Measurements from ENCODE around the gene SLC39A11.
"Not testable (repeated sequence)": the region's sequence is repeated elsewhere in the genome, so short reads cannot be mapped to it uniquely, and the experiment has no call there.

The SLC39A11 gene

GRCh38 chr17:72639711-72640110 lies 452.8 kb downstream of the SLC39A11 start:
- DNase-seq, result no peak

DNA sequence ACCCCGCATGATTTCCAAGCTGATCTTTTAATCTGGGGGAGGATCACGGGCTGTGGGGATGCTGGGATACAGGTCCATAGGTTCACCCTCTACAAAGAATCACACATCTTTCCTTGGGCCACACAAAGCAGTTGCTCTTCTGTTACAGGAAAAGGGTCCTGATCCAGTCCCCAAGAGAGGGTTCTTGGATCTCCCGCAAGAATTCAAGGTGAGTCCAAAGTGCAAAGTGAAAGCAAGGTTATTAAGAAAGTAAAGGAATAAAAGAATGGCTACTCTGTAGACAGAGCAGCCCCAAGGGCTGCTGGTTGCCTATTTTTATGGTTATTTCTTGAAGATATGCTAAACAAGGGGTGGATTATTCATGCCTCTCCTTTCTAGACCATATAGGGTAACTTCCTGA lies 453.6 kb downstream of the SLC39A11 start:
- not testable (repeated sequence) for DNase-seq

- no peak for DNase-seq
These were observed 457.4 kb downstream of the SLC39A11 start for GRCh38 chr17:72635034-72635635.

GRCh38 chr17:72634621-72635020 lies 457.9 kb downstream of the SLC39A11 start:
- DNase-seq, result peak; percentile 19

DNA sequence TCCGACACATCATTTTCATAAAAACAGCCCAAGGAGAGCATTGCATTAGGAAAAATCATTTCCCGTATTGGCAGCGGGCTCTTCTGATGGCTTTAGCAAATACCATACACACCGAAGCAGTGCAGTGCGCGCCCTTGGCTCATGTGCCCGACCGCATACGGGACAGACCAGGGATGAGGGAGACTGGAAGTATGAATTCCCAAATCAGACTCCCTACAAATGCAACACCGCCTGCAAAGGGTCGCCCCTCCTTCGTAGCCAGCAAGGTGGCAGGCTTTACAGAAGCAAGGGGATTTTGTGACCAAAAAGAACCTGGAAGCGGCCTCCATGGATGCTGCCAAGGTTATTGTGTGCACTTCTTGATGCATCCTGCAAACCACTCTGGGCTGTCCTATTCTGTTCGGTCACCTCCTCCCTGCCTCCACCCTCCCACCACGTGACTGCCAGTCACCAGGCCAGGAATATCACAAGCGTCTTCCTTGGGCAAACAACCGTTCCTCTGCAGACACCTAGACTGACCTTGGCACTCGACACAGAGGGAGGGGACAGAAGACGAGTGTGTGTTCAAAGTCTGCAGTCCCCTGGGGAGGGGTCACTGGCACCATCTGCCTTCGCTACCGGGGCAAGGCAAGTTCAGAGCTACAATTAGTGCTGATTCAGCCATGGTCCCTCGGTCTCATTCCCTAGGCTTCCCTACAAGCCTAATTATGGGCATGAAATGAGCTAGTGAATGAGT lies 460.4 kb downstream of the SLC39A11 start:
- DNase-seq, result no peak

GRCh38 chr17:72631568-72631948 lies 460.9 kb downstream of the SLC39A11 start:
- no peak for DNase-seq

DNA sequence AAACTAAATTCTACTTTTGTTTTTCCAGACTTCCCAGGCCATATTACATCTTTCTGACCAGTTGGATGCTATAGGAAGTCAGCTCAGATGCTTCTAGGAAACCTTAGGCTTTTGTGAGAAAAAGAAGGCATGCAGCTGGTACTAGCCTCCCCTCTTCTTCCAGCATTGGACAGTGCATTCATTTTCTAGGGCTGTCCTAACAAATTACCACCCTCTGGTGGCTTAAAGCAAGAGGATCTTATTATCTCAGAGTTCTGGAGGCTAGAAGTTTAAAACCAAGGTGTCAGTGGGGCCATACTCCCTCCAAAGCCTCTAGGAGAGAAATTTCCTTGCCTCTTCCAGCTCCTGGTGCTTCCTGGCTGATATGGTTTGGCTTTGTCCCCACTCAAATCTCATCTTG lies 467.8 kb downstream of the SLC39A11 start:
- DNase-seq, result no peak

DNA sequence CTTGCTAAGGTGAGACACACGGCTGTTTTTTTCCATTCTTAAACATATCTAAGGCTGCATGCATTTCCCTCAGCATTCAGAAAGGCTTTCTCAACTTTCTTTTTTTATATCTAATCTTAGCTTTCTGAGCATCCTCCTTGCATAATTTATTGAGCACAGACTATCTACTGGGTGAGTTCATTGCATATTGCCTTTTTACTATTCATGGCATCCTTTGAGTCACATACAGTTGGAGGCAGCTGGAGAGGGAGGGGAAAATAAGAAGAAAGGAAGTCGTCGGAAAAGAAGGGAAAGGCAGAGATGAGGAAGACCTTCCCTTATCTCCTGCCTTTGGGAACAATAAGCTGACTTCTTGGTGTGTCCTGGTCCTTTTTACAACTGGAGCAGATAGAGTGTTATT lies 468.3 kb downstream of the SLC39A11 start:
- DNase-seq, result no peak

DNA sequence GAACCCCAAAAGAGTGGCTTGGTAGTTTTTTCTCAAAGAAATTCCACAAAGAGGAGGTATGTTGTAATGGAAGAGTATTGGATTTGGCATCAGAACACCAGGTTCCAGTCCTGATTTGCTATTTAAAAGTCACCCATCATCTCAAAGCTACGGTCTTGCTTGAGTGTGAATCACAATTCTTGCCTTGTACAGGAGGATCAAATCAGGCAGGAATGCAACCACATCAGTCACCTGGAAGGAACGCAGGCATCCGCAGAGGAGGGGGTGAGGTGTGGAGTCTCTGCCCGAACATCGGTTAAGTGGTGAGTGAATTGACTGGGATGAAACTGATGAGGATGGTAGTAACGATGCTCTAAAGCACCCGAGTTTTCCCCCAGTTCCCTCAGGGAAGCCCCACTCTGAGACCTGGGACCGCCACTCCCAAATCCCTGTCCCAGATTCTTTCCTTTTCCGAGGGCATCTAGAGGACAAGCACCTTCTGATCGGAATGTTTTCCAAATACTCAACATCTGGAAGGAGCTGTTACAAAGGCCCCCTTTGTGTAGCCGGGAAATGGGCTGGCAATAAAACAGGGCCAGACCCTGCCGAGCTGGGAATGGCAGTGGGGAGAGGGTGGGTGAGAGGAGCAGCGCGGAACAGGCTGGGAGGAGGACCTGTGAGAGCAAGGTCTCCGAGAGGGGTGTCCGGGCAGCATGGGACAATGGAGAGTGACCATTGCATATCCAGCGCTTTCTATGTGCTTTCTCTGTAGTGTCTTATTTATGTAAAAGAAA lies 469.6 kb downstream of the SLC39A11 start:
- DNase-seq, result no peak

DNA sequence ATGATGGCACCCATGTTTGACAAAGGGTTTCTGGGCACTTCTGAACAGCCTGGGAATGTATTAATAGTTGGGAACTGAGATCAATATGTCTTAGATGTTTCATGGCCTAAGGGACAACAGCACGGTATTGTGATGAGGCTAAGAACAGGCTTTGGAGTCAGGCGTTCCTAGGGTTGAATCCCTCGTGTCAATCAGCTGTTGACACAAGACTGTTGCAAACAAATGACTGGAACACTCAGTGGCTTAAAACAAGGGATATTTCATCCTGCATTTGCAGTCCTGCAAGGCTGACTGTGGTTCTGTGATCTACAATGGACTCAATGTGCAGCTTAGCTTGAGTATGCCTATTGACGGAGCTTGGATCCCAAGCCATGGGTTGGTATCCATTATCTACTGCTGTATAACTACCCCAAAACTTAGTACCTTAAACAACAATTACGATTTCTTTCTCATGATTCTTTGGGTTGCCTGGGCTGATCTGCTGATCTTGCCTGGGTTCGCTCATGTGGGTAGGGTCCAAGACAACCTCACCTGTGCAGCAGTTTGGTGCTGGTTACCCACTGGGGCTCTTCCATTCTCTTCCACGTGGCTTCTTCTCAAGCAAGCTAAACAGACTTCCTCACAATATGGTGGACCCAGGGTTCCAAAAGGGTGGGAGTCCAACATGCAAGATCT lies 472.4 kb downstream of the SLC39A11 start:
- no peak for DNase-seq

DNA sequence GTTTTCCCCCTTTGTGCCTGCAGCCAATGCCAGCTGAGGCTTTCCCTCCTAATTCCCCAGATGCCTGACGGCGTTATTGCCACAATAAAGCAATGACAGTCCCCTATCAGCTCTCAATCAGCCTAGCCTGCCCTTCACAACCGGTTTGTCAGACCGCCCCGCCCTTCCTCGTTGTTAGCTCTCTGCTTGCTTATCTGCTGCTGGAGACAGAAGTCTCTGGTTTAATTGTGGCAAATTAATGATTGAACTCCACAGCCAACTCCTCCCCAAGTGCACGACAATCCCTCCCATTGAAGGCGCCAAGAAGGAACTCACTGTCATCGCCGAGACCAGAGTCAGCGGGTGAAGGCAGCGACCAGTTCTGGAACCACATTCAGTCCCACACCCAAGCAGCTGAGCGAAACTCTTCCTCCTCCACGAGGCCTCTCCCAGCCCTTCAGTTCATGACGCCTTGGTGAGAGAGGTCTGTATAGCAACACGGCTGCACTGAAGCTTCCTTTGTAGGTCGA lies 474.4 kb downstream of the SLC39A11 start:
- DNase-seq, result peak; percentile 63

- no peak for DNase-seq
These were observed 474.9 kb downstream of the SLC39A11 start for GRCh38 chr17:72617557-72617956.

- no peak for DNase-seq
These were observed 476.0 kb downstream of the SLC39A11 start for GRCh38 chr17:72616447-72616846.

DNA sequence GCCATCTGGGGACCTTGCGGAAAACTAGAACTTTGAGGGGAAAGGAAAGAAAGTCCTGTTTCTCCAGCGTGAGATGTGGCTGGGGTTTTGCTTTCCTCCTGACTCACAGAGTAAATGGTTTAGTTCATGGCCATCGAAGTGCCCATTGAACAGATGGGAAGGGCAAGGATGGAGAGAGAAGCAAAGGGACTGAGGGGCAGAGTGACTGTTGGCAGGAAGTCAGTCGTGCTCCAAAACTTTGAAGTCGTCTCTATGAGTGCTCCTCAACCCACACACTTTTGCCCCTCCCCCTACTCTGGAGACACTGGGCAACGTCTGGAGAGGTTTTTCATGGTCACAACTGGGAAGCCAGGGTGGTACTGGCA lies 476.9 kb downstream of the SLC39A11 start:
- no peak for DNase-seq

GRCh38 chr17:72614871-72615626 lies 477.4 kb downstream of the SLC39A11 start:
- no peak for DNase-seq

DNA sequence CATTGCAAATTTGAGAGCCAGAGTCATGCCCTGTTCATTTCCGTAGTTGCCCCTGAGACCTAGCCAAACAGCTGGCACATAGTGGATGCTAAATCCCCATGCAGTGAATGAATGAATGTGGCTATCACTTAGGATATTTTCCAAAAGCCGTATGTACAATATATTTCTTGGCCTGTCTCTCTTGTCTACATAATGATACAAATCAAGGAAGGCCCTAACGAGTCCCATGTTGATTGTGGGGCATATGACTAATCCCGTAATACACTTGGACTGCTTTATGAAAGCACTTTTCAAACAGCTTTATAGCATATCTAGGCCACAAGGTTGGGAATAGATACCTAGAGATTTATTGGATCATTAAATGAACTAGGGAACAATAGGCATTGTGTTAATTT lies 478.0 kb downstream of the SLC39A11 start:
- no peak for DNase-seq

- DNase-seq, result no peak
These were observed 478.6 kb downstream of the SLC39A11 start for GRCh38 chr17:72613806-72614292.

DNA sequence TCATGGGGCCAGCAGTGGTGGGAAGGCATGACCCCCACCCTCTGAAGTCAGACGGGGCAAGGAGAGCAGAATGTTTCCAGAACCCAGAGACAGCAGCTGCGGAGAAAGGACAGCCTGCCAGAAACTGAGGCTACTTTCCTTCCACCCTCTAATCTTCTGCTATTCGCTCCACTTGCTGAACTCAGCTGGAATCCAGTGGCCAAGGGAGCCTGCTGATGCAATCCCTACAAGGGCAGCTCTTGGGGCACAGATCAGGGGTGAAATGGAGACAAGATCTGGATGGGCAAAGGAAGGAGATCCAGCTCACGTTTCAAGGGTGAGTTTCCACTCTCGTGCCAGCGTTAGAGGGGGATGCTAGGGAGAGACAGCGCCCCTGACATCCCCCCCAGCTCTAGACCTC lies 479.1 kb downstream of the SLC39A11 start:
- no peak for DNase-seq

DNA sequence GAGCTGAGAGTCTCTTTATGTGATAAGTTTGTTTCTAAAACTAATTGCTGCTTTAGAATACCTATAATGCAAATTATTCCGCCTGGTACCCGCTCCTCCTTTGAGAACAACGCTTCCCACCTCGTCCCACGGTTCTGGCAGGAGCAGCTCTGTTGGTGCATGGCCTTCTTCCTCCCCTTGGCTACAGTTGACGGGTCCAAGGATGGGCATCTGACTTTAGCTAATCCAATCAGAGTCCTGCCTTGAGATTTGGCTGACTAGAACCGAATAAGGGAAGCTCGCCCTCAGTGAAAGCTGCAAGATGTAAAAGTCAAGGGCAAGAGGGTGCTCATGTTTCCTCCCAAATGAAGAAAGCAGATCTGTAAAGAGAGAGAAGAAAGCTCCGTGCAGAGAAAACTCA lies 481.3 kb downstream of the SLC39A11 start:
- DNase-seq, result no peak

GRCh38 chr17:72609501-72609900 lies 483.0 kb downstream of the SLC39A11 start:
- no peak for DNase-seq

DNA sequence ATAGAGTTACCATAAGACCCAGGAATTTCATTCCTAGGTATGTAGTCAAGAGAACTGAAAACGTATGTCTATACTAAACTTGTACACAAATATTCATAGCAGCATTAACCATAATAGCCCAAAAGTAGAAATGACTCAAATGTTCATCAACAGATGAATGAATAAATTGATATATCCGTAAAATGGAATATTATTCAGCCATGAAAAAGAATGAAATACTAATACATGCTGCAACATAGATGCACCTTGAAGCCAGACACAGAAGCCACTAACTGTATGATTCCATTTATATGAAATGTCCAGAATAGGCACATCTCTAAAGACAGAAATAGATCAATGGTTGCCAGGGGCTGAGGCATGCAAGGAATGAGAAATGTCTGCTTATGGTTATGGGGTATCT lies 484.1 kb downstream of the SLC39A11 start:
- no peak for DNase-seq

DNA sequence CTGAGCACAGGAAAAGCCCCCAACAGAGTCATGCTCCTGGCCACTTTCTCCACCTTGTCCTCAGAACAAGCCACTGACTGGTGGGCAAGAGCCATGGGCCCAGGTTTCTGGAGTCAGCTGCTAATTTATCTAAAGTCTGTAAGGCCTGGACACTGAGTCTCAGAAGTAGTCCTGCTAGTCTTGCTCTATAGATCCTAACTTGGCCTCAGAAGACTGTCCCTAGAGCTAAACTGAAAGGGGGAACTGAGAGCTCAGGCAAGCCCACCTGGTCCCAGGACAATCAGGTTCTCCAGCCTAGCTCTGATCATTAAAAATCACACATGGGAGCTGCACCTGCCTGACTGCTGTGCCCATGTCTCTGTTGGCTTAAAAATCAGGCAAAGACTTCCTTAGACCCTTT lies 485.8 kb downstream of the SLC39A11 start:
- DNase-seq, result no peak

Data from CD4-positive, alpha-beta T cell treated with Interleukin-21 for 1 hour (primary cell).